NCI-H748 treated with DMSO at 0.1 percent for 48 hours (cell line): ENCODE measurements around the gene FXYD4.

Experiments
- DNase-seq: peaks from one replicate; lab custom pipeline; 2025; lab: John Stamatoyannopoulos, UW

The FXYD4 gene

GRCh38 chr10:43344051-43344450 lies 27.4 kb upstream of the FXYD4 start:
- DNase-seq = no peak

- no peak for DNase-seq
These were observed 23.4 kb upstream of the FXYD4 start for GRCh38 chr10:43347997-43348396.

GRCh38 chr10:43348511-43349312 lies 22.7 kb upstream of the FXYD4 start:
- DNase-seq = peak; percentile 5

GRCh38 chr10:43350156-43350555 lies 21.3 kb upstream of the FXYD4 start:
- DNase-seq = no peak

- no peak for DNase-seq
These were observed 20.8 kb upstream of the FXYD4 start for GRCh38 chr10:43350686-43351085.

- DNase-seq = no peak
These were observed 20.1 kb upstream of the FXYD4 start for GRCh38 chr10:43351301-43351700.

- peak; percentile 9 for DNase-seq
These were observed 18.5 kb upstream of the FXYD4 start for GRCh38 chr10:43352951-43353350.

- DNase-seq = no peak
These were observed 17.7 kb upstream of the FXYD4 start for GRCh38 chr10:43353495-43354329.

- no peak for DNase-seq
These were observed 17.2 kb upstream of the FXYD4 start for GRCh38 chr10:43354330-43354635.

- DNase-seq = no peak
These were observed 16.5 kb upstream of the FXYD4 start for GRCh38 chr10:43354879-43355380.

GRCh38 chr10:43355749-43356371 lies 15.6 kb upstream of the FXYD4 start:
- DNase-seq = no peak

- DNase-seq = no peak
These were observed 11.3 kb upstream of the FXYD4 start for GRCh38 chr10:43360086-43360485.

GRCh38 chr10:43361547-43362190 lies 9.8 kb upstream of the FXYD4 start:
- no peak for DNase-seq

- peak; percentile 80 for DNase-seq
These were observed 9.1 kb upstream of the FXYD4 start for GRCh38 chr10:43362191-43362839.

- DNase-seq = no peak
These were observed 6.4 kb upstream of the FXYD4 start for GRCh38 chr10:43365001-43365400.

- DNase-seq = no peak
These were observed 1.5 kb upstream of the FXYD4 start for GRCh38 chr10:43369921-43370320.

GRCh38 chr10:43370671-43371215 lies 693 bp upstream of the FXYD4 start:
- DNase-seq = no peak

- DNase-seq = no peak
These were observed 1.4 kb downstream of the FXYD4 start for GRCh38 chr10:43372765-43373361.

GRCh38 chr10:43373461-43373860 lies 2.0 kb downstream of the FXYD4 start:
- DNase-seq = no peak

- no peak for DNase-seq
These were observed 2.8 kb downstream of the FXYD4 start for GRCh38 chr10:43374194-43374593.

- DNase-seq = no peak
These were observed 4.1 kb downstream of the FXYD4 start for GRCh38 chr10:43375401-43376020.
